HG02884 (cell line): Measurements from ENCODE around the gene SLAIN2.

ENCODE experiments used
- ATAC-seq: cut with Tn5 transposase; IDR thresholded peaks from one replicate; pipeline ENCODE4 v1.9.1; 2021; ENCODE audit warnings: mild to moderate bottlenecking, moderate library complexity; ENCODE audit not compliant: unreplicated experiment

Gene SLAIN2

GRCh38 chr4:48369248-48369647, 27.9 kb downstream of the SLAIN2 start:
- ATAC-seq, result no peak

GRCh38 chr4:48369771-48370170, 28.4 kb downstream of the SLAIN2 start:
- no peak for ATAC-seq

GRCh38 chr4:48370260-48371134, 29.2 kb downstream of the SLAIN2 start:
- no peak for ATAC-seq

GRCh38 chr4:48372272-48372671, 30.9 kb downstream of the SLAIN2 start:
- no peak for ATAC-seq

- ATAC-seq, result no peak
Observed at GRCh38 chr4:48375651-48376304, 34.4 kb downstream of the SLAIN2 start.

- no peak for ATAC-seq
Observed at GRCh38 chr4:48379587-48380180, 38.4 kb downstream of the SLAIN2 start.

- no peak for ATAC-seq
Observed at GRCh38 chr4:48380583-48381167, 39.3 kb downstream of the SLAIN2 start.

- ATAC-seq, result no peak
Observed at GRCh38 chr4:48388525-48389154, 47.3 kb downstream of the SLAIN2 start.

GRCh38 chr4:48396043-48396442, 54.7 kb downstream of the SLAIN2 start:
- no peak for ATAC-seq

GRCh38 chr4:48400416-48400815, 59.1 kb downstream of the SLAIN2 start:
- ATAC-seq, result no peak

GRCh38 chr4:48403358-48403757, 62.0 kb downstream of the SLAIN2 start:
- no peak for ATAC-seq

- no peak for ATAC-seq
Observed at GRCh38 chr4:48403779-48404178, 62.5 kb downstream of the SLAIN2 start.

GRCh38 chr4:48405924-48406323, 64.6 kb downstream of the SLAIN2 start:
- ATAC-seq, result no peak

- no peak for ATAC-seq
Observed at GRCh38 chr4:48409203-48409602, 67.9 kb downstream of the SLAIN2 start.

GRCh38 chr4:48410812-48411211, 69.5 kb downstream of the SLAIN2 start:
- ATAC-seq, result no peak

- ATAC-seq, result no peak
Observed at GRCh38 chr4:48420144-48420543, 78.8 kb downstream of the SLAIN2 start.

- no peak for ATAC-seq
Observed at GRCh38 chr4:48421101-48421500, 79.8 kb downstream of the SLAIN2 start.

GRCh38 chr4:48428926-48429325, 87.6 kb downstream of the SLAIN2 start:
- ATAC-seq, result no peak

GRCh38 chr4:48429709-48430474, 88.6 kb downstream of the SLAIN2 start:
- no peak for ATAC-seq

- no peak for ATAC-seq
Observed at GRCh38 chr4:48431401-48431800, 90.1 kb downstream of the SLAIN2 start.
